ENCODE data around the gene BROX.

Gene BROX

DNA sequence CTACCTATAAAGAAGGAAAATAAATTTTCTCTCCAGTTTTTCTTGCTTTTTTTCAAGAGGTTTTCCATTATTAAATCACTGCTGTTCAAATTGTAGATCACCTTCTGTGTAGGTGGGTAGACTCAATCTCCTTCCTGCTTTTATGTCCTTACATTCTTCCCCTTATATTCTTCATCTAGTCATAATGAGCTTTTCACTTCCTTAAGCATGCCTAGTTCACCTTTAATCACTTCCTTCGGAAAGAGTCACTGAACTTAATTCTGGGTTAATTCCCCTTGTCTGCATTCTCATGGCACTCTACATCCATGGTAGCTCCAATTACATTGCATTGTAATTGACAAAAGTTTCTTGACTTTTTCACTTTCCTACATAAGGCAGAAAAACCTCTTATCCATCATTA lies 18.5 kb downstream of the BROX start:
- TF ChIP-seq, protein P1, sequence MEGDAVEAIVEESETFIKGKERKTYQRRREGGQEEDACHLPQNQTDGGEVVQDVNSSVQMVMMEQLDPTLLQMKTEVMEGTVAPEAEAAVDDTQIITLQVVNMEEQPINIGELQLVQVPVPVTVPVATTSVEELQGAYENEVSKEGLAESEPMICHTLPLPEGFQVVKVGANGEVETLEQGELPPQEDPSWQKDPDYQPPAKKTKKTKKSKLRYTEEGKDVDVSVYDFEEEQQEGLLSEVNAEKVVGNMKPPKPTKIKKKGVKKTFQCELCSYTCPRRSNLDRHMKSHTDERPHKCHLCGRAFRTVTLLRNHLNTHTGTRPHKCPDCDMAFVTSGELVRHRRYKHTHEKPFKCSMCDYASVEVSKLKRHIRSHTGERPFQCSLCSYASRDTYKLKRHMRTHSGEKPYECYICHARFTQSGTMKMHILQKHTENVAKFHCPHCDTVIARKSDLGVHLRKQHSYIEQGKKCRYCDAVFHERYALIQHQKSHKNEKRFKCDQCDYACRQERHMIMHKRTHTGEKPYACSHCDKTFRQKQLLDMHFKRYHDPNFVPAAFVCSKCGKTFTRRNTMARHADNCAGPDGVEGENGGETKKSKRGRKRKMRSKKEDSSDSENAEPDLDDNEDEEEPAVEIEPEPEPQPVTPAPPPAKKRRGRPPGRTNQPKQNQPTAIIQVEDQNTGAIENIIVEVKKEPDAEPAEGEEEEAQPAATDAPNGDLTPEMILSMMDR (IDR thresholded peaks at IDR 0.05; ENCODE audit: low read depth, low read length): no peak
- DNase-seq (ENCODE audit: low read depth in 2 of 2): no peak
- no peak overlapping the region for H3K4me3 ChIP-seq (replicated peaks in 1 of 2; ENCODE audit: low read depth in 2 of 2, low read length in 2 of 2)

DNA sequence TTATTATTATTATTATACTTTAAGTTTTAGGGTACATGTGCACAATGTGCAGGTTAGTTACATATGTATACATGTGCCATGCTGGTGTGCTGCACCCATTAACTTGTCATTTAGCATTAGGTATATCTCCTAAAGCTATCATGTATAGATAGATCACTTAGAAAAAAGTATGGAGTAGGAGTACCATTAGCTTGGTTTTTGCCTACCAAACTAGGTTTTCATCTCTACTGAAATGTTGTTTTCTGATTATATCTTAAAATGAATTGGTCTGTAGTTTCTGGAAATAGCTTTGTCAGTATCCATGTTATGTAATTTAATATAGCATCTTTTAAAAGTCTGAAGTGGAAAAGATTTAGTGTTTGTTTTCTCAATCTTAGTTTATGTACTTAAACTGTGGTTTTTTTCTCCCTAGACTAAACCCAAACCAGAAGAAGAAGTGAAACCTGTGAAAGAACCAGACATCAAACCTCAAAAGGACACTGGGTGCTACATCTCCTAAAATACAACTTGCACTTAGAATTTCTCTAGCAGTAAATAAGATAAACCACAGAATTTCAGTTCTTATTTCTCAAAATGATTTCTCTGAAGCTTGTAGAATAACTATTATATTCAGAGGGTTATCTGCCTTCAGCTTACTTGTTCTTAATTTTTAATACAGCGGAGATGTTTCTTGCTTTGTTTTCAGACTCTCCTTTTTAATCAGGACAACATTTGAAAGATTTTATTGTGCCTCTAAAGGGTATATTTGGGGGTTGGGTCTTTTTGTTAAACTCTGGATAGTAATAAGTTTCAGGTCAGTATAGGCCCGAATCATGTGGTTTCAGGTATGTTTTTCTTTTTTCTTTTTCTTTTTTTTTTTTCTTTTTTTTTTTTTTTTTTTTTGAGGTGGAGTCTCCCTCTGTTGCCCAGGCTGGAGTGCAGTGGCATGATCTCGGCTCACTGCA lies 20.1 kb downstream of the BROX start:
- no peak overlapping the region for H3K4me3 ChIP-seq (replicated peaks in 1 of 2; ENCODE audit: low read depth in 2 of 2, low read length in 2 of 2)
- DNase-seq (ENCODE audit: low read depth in 2 of 2): no peak
- TF ChIP-seq, protein P1 (IDR thresholded peaks at IDR 0.05; ENCODE audit: low read depth, low read length): no peak

GRCh38 chr1:222734740-222735139 lies 22.4 kb downstream of the BROX start:
- TF ChIP-seq, protein P1 (IDR thresholded peaks at IDR 0.05; ENCODE audit: low read depth, low read length): no peak
- no peak for DNase-seq (ENCODE audit: low read depth in 2 of 2)
- H3K4me3 ChIP-seq (replicated peaks in 1 of 2; ENCODE audit: low read depth in 2 of 2, low read length in 2 of 2): no peak overlapping the region

DNA sequence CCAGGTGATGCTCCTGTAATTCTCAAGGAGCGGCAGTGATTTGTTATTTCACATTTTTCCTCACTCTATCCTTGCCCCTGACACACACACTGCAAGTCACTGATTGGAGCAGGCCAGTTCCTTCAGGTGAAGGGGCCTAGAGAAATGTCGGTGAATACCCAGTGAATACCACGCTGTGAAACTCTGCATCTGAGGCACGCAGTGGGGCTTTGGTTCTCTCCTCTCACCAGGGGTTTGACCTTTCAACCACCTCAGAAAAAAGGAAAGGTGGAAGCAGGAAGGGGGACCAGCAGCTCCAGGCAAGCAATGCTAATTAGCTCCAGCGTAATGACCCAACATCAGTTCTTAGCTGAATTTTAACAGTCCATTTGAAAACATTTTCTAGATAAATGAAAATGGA lies 24.1 kb downstream of the BROX start:
- DNase-seq (ENCODE audit: low read depth in 2 of 2): no peak
- TF ChIP-seq, protein P1 (IDR thresholded peaks at IDR 0.05; ENCODE audit: low read depth, low read length): no peak
- H3K4me3 ChIP-seq (replicated peaks in 1 of 2; ENCODE audit: low read depth in 2 of 2, low read length in 2 of 2): no peak overlapping the region

GRCh38 chr1:222736972-222737371 lies 24.6 kb downstream of the BROX start, which contains the start of gene FAM177B:
TSS of gene FAM177B (plus strand) at chr1:222737202. CDS start at chr1:222746546, 9,344 bp downstream.
- no peak for DNase-seq (ENCODE audit: low read depth in 2 of 2)
- H3K4me3 ChIP-seq (replicated peaks in 1 of 2; ENCODE audit: low read depth in 2 of 2, low read length in 2 of 2): no peak within 1 kb of the TSS

GRCh38 chr1:222739465-222739864 lies 27.1 kb downstream of the BROX start:
- DNase-seq (ENCODE audit: low read depth in 2 of 2): no peak
- TF ChIP-seq, protein P1 (IDR thresholded peaks at IDR 0.05; ENCODE audit: low read depth, low read length): no peak
- no peak overlapping the region for H3K4me3 ChIP-seq (replicated peaks in 1 of 2; ENCODE audit: low read depth in 2 of 2, low read length in 2 of 2)

More at GRCh38 chr1:222736972-222737371, 24.6 kb downstream of the BROX start, which contains the start of gene FAM177B:
- TF ChIP-seq, protein P1 (IDR thresholded peaks at IDR 0.05; ENCODE audit: low read depth, low read length): no peak

Measured in cardiac fibroblast (primary cell).